ENCODE results near the gene RFWD3. TPM values are rescaled to one million over a fixed set of nuclear protein-coding genes. Genes with fewer than 3 reads are reported as not detected.

The RFWD3 gene
- total RNA-seq, 2 experiments from 2014 or later, result 92.7 to 102 TPM

- ChIA-PET CTCF (interaction anchor here (0.6 to 1.5 kb wide), 9 partner anchors 9 to 147 kb away, joined by 3 to 7 read pairs (median 4); partner anchors contain the start of genes GLG1 and RFWD3), POLR2A (no interaction called here)
- no peaks in the 10 kb centered on the region for H3K27me3 Mint-ChIP-seq
- ATAC-seq (no peak), DNase-seq (no peak)
- H3K27ac Mint-ChIP-seq, result no peak overlapping the region
- peaks cover 69% of the 10 kb centered on the region for H3K36me3 Mint-ChIP-seq (ENCODE audit: low read depth)
- intact Hi-C loops (cut with DNase I, micrococcal nuclease), result loop anchor here in 1 of 2 experiments (10.0 kb wide), 1 partner anchor 159 kb away; no protein-coding TSS in a partner anchor
- H3K9me3 Mint-ChIP-seq (ENCODE audit: low read depth), result no peaks in the 10 kb centered on the region
- no peak overlapping the region for H3K4me3 Mint-ChIP-seq
- peaks cover 33% of the 10 kb centered on the region for H3K4me1 Mint-ChIP-seq
Observed at GRCh38 chr16:74623214-74623838, 43.4 kb downstream of the RFWD3 start.

DNA sequence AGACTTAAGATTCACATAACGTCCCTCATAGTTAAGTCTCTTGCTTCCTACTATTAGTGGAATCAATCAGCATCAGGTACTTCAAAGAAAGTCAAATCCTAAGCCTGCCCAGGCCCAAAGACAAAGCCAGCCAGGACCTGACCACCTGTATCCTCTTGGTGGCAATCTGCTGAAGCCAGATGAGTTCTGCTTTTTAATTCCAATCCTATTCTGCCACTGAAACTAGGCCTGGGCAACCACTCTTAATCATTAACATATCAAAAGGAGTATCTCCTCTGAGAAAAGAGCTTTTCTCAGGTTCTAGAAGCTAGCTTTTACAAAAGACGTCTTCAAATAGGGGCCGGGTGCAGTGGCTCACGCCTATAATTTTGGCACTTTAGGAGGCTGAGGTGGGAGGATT lies 44.7 kb downstream of the RFWD3 start:
- H3K9me3 Mint-ChIP-seq (ENCODE audit: low read depth), result no peaks in the 10 kb centered on the region
- ChIA-PET CTCF (interaction anchor here (1.0 to 1.5 kb wide), 7 partner anchors 10 to 146 kb away, joined by 3 to 7 read pairs (median 5); partner anchors contain the start of gene RFWD3), POLR2A (no interaction called here)
- intact Hi-C loops (cut with DNase I, micrococcal nuclease), result loop anchor here in 1 of 2 experiments (10.0 kb wide), 1 partner anchor 157 kb away; no protein-coding TSS in a partner anchor
- DNase-seq, result no peak
- no peak overlapping the region for H3K27ac Mint-ChIP-seq
- peaks cover 66% of the 10 kb centered on the region for H3K36me3 Mint-ChIP-seq (ENCODE audit: low read depth)
- peaks cover 32% of the 10 kb centered on the region for H3K4me1 Mint-ChIP-seq
- no peak overlapping the region for H3K4me3 Mint-ChIP-seq
- no peaks in the 10 kb centered on the region for H3K27me3 Mint-ChIP-seq
- ATAC-seq, result no peak

GRCh38 chr16:74617206-74617788 lies 49.4 kb downstream of the RFWD3 start:
- DNase-seq, result no peak
- Mint-ChIP-seq H3K27me3 (no peaks in the 10 kb centered on the region), H3K36me3 (ENCODE audit: low read depth) (peaks cover 32% of the 10 kb centered on the region), H3K4me3 (no peak overlapping the region), H3K27ac (peak overlapping the region; percentile 29), H3K4me1 (peaks cover 13% of the 10 kb centered on the region), H3K9me3 (ENCODE audit: low read depth) (no peaks in the 10 kb centered on the region)
- intact Hi-C loops (cut with DNase I, micrococcal nuclease), result no loop called here
- CTCF ChIA-PET, result interaction anchor here (0.6 to 1.7 kb wide), 2 partner anchors 9 to 12 kb away, joined by 3 to 6 read pairs; no protein-coding TSS in a partner anchor
- POLR2A ChIA-PET, result interaction anchor here (0.5 kb wide), 1 partner anchor 324 kb away, joined by 3 read pairs; no protein-coding TSS in a partner anchor
- peak; percentile 42 for ATAC-seq

DNA sequence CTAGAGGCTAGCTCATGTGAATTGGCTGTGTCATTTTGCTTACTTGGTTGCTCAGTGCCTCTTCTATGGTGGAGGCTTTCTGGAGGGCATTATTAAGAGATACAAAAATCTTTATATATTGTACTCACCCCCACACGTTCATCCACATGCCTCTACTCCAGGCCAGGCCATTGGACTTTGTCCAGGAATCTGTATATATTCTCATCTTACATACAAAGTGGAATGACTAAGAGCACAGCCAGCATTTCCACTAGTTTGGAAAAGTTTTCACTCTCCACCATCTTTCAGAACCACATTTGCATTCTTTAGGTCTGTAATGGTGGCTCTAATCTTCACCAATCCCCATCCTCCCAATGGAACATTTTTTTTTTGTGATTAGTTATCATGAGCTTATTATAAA lies 55.0 kb downstream of the RFWD3 start:
- H3K4me3 Mint-ChIP-seq, result no peak overlapping the region
- H3K27ac Mint-ChIP-seq, result no peak overlapping the region
- DNase-seq (no peak), ATAC-seq (no peak)
- ChIA-PET CTCF (interaction anchor here (0.9 to 1.8 kb wide), 2 partner anchors 11 to 54 kb away, joined by 3 to 4 read pairs; no protein-coding TSS in a partner anchor), POLR2A (interaction anchor here (0.9 kb wide), 1 partner anchor 10 kb away, joined by 3 read pairs; no protein-coding TSS in a partner anchor)
- no peaks in the 10 kb centered on the region for H3K9me3 Mint-ChIP-seq (ENCODE audit: low read depth)
- intact Hi-C loops (cut with DNase I, micrococcal nuclease), result no loop called here
- no peaks in the 10 kb centered on the region for H3K27me3 Mint-ChIP-seq
- peaks cover 16% of the 10 kb centered on the region for H3K36me3 Mint-ChIP-seq (ENCODE audit: low read depth)
- peaks cover 25% of the 10 kb centered on the region for H3K4me1 Mint-ChIP-seq

- DNase-seq (peak; percentile 33), ATAC-seq (no peak)
- peak overlapping the region; percentile 33 for H3K4me3 Mint-ChIP-seq
- POLR2A ChIA-PET, result no interaction called here
- peaks cover 38% of the 10 kb centered on the region for H3K4me1 Mint-ChIP-seq
- H3K27ac Mint-ChIP-seq, result peak overlapping the region; percentile 75
- H3K27me3 Mint-ChIP-seq, result no peaks in the 10 kb centered on the region
- CTCF ChIA-PET, result interaction anchor here (1.6 kb wide), 1 partner anchor 9 kb away, joined by 6 read pairs; no protein-coding TSS in a partner anchor
- peaks cover 11% of the 10 kb centered on the region for H3K36me3 Mint-ChIP-seq (ENCODE audit: low read depth)
- intact Hi-C loops (cut with DNase I, micrococcal nuclease), result loop anchor here in 1 of 2 experiments (5.0 kb wide), 1 partner anchor 242 kb away; no protein-coding TSS in a partner anchor
- no peaks in the 10 kb centered on the region for H3K9me3 Mint-ChIP-seq (ENCODE audit: low read depth)
Observed at GRCh38 chr16:74608944-74609343, 57.7 kb downstream of the RFWD3 start.

DNA sequence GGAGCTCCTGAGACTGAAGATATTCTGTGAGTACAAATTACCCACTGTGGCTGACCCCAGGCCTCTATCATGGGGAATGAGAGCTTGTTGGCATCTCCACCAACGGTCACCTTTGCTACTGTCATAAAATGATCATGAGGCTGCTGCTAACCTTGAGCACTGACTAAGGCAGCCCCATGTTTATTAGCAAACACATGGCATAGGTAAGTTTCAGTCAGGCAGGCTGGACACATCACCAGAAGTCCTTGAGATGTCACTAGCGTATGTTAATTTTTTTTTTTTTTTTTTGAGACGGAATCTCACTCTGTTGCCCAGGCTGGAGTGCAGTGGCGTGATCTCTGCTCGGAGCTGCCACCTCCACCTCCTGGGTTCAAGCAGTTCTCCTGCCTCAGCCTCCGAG lies 58.3 kb downstream of the RFWD3 start:
- H3K4me1 Mint-ChIP-seq, result peaks cover 44% of the 10 kb centered on the region
- H3K4me3 Mint-ChIP-seq, result no peak overlapping the region
- H3K27ac Mint-ChIP-seq, result peak overlapping the region; percentile 75

DNA sequence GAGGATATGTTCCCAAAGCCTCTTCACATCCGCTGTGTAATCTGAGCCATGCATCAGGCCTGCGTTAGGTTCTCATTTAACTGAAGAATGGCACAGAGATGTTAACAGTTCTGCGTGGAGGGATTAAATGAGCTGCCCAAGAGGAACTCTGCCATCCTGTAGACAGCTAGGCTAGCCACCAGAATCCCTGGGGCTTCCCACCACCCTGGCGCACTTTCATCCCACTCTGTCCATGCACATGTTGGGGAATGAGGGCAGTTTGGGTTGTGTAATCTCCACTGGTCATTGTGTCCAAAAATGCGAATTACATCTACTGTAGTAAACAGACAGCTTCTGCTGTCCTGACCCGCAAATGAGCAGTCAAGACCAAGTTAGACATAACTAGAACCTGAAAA lies 58.7 kb downstream of the RFWD3 start:
- intact Hi-C loops (cut with DNase I, micrococcal nuclease), result loop anchor here (1.0 to 5.0 kb wide), 7 partner anchors 59 to 1015 kb away; partner anchors contain the start of genes PSMD7 (in 2 of the 2), ADAT1 (in 1 of the 2), RFWD3 (in 1 of the 2) and ZFP1 (in 1 of the 2)
- DNase-seq (no peak), ATAC-seq (no peak)
- ChIA-PET CTCF (interaction anchor here (1.6 kb wide), 1 partner anchor 10 kb away, joined by 6 read pairs; no protein-coding TSS in a partner anchor), POLR2A (interaction anchor here (0.6 to 2.5 kb wide), 2 partner anchors 59 to 234 kb away, joined by 4 to 12 read pairs; partner anchors contain the start of gene RFWD3)
- Mint-ChIP-seq H3K27ac (peak overlapping the region; percentile 45), H3K36me3 (ENCODE audit: low read depth) (peaks cover 11% of the 10 kb centered on the region), H3K9me3 (ENCODE audit: low read depth) (no peaks in the 10 kb centered on the region), H3K27me3 (no peaks in the 10 kb centered on the region), H3K4me3 (peak overlapping the region; percentile 25), H3K4me1 (peaks cover 48% of the 10 kb centered on the region)

More for the DNA sequence above, 58.3 kb downstream of the RFWD3 start:
- H3K9me3 Mint-ChIP-seq (ENCODE audit: low read depth), result no peaks in the 10 kb centered on the region
- DNase-seq (no peak), ATAC-seq (no peak)
- no peaks in the 10 kb centered on the region for H3K27me3 Mint-ChIP-seq
- peaks cover 11% of the 10 kb centered on the region for H3K36me3 Mint-ChIP-seq (ENCODE audit: low read depth)
- intact Hi-C loops (cut with DNase I, micrococcal nuclease), result loop anchor here in 1 of 2 experiments (5.0 kb wide), 1 partner anchor 241 kb away; no protein-coding TSS in a partner anchor
- ChIA-PET POLR2A (interaction anchor here (0.6 to 2.5 kb wide), 2 partner anchors 59 to 234 kb away, joined by 4 to 12 read pairs; partner anchors contain the start of gene RFWD3), CTCF (interaction anchor here (1.6 kb wide), 1 partner anchor 10 kb away, joined by 6 read pairs; no protein-coding TSS in a partner anchor)

DNA sequence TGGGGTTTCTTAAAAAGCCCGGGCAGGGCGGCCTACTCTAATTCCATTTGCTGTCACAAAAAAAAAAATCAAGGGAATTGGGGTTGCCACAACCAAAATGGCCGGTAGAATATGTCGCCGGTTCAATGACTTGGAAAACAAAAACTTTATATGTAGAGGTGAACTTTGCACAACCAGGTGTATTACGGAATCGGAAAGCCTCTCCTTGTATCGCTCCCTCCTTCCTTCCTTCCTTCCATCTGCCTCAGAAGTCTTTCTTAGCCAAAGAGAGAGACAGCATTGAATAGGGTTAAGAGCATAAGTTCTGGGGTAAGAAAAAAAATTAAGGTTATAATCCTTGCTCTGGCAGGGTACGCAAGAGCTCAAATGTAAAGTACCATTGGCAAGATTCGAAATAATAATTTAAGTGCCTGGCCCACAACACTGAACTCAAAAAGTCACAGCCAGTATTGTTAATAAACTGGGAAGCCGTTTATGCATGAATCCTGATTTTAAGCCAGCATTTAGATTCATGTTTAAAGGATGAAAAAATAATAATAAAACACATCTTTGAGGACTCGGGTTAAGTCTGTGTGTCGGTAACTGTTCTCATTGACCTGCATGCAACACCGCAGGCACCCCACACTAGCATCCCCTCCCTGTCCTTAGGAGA lies 59.2 kb downstream of the RFWD3 start:
- H3K4me1 Mint-ChIP-seq, result peaks cover 53% of the 10 kb centered on the region
- CTCF ChIA-PET, result interaction anchor here (0.9 to 1.0 kb wide), 2 partner anchors 16 to 30 kb away, joined by 3 read pairs; no protein-coding TSS in a partner anchor

GRCh38 chr16:74606521-74607309 lies 60.0 kb downstream of the RFWD3 start, which contains the start of gene GLG1:
Gene GLG1 (minus strand): TSS chr16:74607114. CDS start chr16:74607094, 20 bp downstream.
- ChIA-PET CTCF (interaction anchor here (0.7 to 1.2 kb wide), 4 partner anchors 16 to 31 kb away, joined by 3 to 5 read pairs (median 3); no protein-coding TSS in a partner anchor), POLR2A (interaction anchor here (0.5 to 2.5 kb wide), 3 partner anchors 20 to 60 kb away, joined by 3 to 12 read pairs (median 4); partner anchors contain the start of gene RFWD3)
- Mint-ChIP-seq H3K27me3 (no peaks in the 10 kb centered on the region), H3K4me1 (peaks cover 57% of the 10 kb centered on the region), H3K36me3 (ENCODE audit: low read depth) (peaks cover 9% of the 10 kb centered on the region), H3K27ac (peak within 1 kb of the TSS; percentile 93), H3K9me3 (ENCODE audit: low read depth) (no peaks in the 10 kb centered on the region), H3K4me3 (peak within 1 kb of the TSS; percentile 87)
- ATAC-seq (peak; percentile 87), DNase-seq (peak; percentile 95)
- intact Hi-C loops (cut with DNase I, micrococcal nuclease), result loop anchor here (1.0 to 5.0 kb wide), 7 partner anchors 60 to 1017 kb away; partner anchors contain the start of genes PSMD7 (in 2 of the 2), ADAT1 (in 1 of the 2), RFWD3 (in 1 of the 2) and ZFP1 (in 1 of the 2)

More for the DNA sequence above, 59.2 kb downstream of the RFWD3 start:
- Mint-ChIP-seq H3K27me3 (no peaks in the 10 kb centered on the region), H3K27ac (peak overlapping the region; percentile 93), H3K4me3 (peak overlapping the region; percentile 87), H3K36me3 (ENCODE audit: low read depth) (peaks cover 9% of the 10 kb centered on the region), H3K9me3 (ENCODE audit: low read depth) (no peaks in the 10 kb centered on the region)
- POLR2A ChIA-PET, result interaction anchor here (1.1 to 2.5 kb wide), 2 partner anchors 37 to 60 kb away, joined by 4 to 12 read pairs; partner anchors contain the start of gene RFWD3
- intact Hi-C loops (cut with DNase I, micrococcal nuclease), result loop anchor here (1.0 to 5.0 kb wide), 7 partner anchors 59 to 1016 kb away; partner anchors contain the start of genes PSMD7 (in 2 of the 2), ADAT1 (in 1 of the 2), RFWD3 (in 1 of the 2) and ZFP1 (in 1 of the 2)
- DNase-seq (no peak), ATAC-seq (peak; percentile 27)

All from activated CD4-positive, alpha-beta T cell treated with anti-CD3 and anti-CD28 coated beads for 36 hours (primary cell).